B cell (primary cell): Measurements from ENCODE around the gene NR5A2. TPM values are rescaled to one million over a fixed set of nuclear protein-coding genes. Genes with fewer than 3 reads are reported as not detected.

ENCODE experiments used
- ATAC-seq: fragments of 200-7000 bp; cut with Tn5 transposase; one replicate; pipeline ENCODE4 v1.10.0; 2021; ENCODE audit warnings: low read depth, mild to moderate bottlenecking, moderate number of reproducible peaks, moderate library complexity
- CTCF ChIA-PET: fragments of 350-600 bp; sonication (Branson Sonifier 250); formaldehyde crosslinking; loops from one replicate; lab custom pipeline; 2021; ENCODE audit warnings: antibody characterized with exemption, inconsistent platforms; lab: Charles Lee
- POLR2A ChIA-PET: fragments of 350-600 bp; sonication (Branson Sonifier 250); formaldehyde crosslinking; loops from one replicate; lab custom pipeline; 2021; ENCODE audit warnings: antibody characterized with exemption; lab: Charles Lee
- DNase-seq: peaks from one replicate; pipeline ENCODE4 v3.0.0; 2013
- H2AFZ ChIP-seq: 2 replicates; pipeline ENCODE4 v1.6.1; 2012; ENCODE audit warnings: mild to moderate bottlenecking, low read depth, low read length; ENCODE audit not compliant: insufficient read depth, poor library complexity, severe bottlenecking
- H3K27ac ChIP-seq, 2 donors: 1 replicate in 1 of 2; 2 replicates in 1 of 2; pipeline ENCODE4 v1.5.1; 2012 to 2013; ENCODE audit warnings: low read length in 2 of 2, mild to moderate bottlenecking in 2 of 2, moderate library complexity in 1 of 2
- H3K27me3 ChIP-seq, 4 experiments: fragments of 200-600 bp in 1 of 4; sonication (generic) in 1 of 4; replicated peaks in 1 of 4; 1 replicate in 2 of 4; 2 replicates in 2 of 4; pipeline versions ENCODE4 v1.6.1 to v1.7.0; 2013 to 2016; ENCODE audit warnings: low read length in 3 of 4, mild to moderate bottlenecking in 2 of 4, mixed read lengths in 1 of 4, moderate library complexity in 1 of 4; ENCODE audit not compliant: insufficient read depth in 4 of 4, control insufficient read depth in 3 of 4; ENCODE audit errors: control extremely low read depth in 1 of 4
- H3K36me3 ChIP-seq, 2 experiments: replicated peaks in 1 of 2; 1 replicate in 1 of 2; 2 replicates in 1 of 2; pipeline versions ENCODE4 v1.6.1 to v1.7.1; 2013; ENCODE audit warnings: low read length in 1 of 2; ENCODE audit not compliant: insufficient read depth in 2 of 2, control insufficient read depth in 1 of 2; ENCODE audit errors: control extremely low read depth in 1 of 2, extremely low read depth in 1 of 2
- H3K4me1 ChIP-seq, 2 donors: fragments of 200-600 bp in 1 of 2; sonication (generic) in 1 of 2; 1 replicate in 1 of 2; 2 replicates in 1 of 2; pipeline versions ENCODE4 v1.5.1 to v1.6.1; 2013 to 2017; ENCODE audit warnings: low read length in 2 of 2; ENCODE audit not compliant: control insufficient read depth in 2 of 2, insufficient read depth in 2 of 2
- H3K4me2 ChIP-seq: replicated peaks from 2 replicates; pipeline ENCODE3; 2012; ENCODE audit warnings: mild to moderate bottlenecking, low read depth, low read length; ENCODE audit not compliant: poor library complexity, severe bottlenecking
- H3K4me3 ChIP-seq, 5 experiments: fragments of 200-600 bp in 1 of 5; sonication (generic) in 1 of 5; 1 replicate in 3 of 5; 2 replicates in 2 of 5; pipeline versions ENCODE4 v1.5.1 to v1.7.0; 2011 to 2016; ENCODE audit warnings: low read length in 4 of 5, mild to moderate bottlenecking in 4 of 5, low read depth in 2 of 5, control low read depth in 1 of 5, moderate library complexity in 1 of 5; ENCODE audit not compliant: insufficient read depth in 1 of 5; ENCODE audit errors: control extremely low read depth in 1 of 5, extremely low read depth in 1 of 5
- H3K79me2 ChIP-seq: fragments of 200-600 bp; sonication (generic); one replicate; pipeline ENCODE4 v1.6.0; 2016; ENCODE audit warnings: low read length; ENCODE audit not compliant: control insufficient read depth, insufficient read depth
- H3K9ac ChIP-seq: fragments of 200-600 bp; sonication (generic); 2 replicates; pipeline ENCODE4 v1.6.1; 2017; ENCODE audit warnings: mild to moderate bottlenecking, low read length, moderate library complexity
- H3K9me3 ChIP-seq, 3 donors: one replicate each; pipeline versions ENCODE4 v1.6.1 to v1.7.1; 2013; ENCODE audit warnings: low read length in 2 of 3; ENCODE audit not compliant: control insufficient read depth in 2 of 3, insufficient read depth in 1 of 3; ENCODE audit errors: control extremely low read depth in 1 of 3
- H4K20me1 ChIP-seq: 2 replicates; pipeline ENCODE4 v1.6.0; 2012; ENCODE audit warnings: mild to moderate bottlenecking, low read length; ENCODE audit not compliant: insufficient read depth, control insufficient read depth, poor library complexity, severe bottlenecking
- H3K27ac Mint-ChIP-seq: one replicate; pipeline ENCODE4 v1.8.0; 2021; ENCODE audit warnings: mixed read lengths
- H3K27me3 Mint-ChIP-seq: one replicate; pipeline ENCODE4 v1.8.0; 2021; ENCODE audit warnings: mixed read lengths
- H3K4me1 Mint-ChIP-seq: one replicate; pipeline ENCODE4 v1.8.0; 2021; ENCODE audit warnings: mixed read lengths
- H3K4me3 Mint-ChIP-seq: one replicate; pipeline ENCODE4 v1.8.0; 2021; ENCODE audit warnings: mixed read lengths
- H3K9me3 Mint-ChIP-seq: one replicate; pipeline ENCODE4 v1.8.0; 2022; ENCODE audit warnings: mixed read lengths; ENCODE audit not compliant: insufficient read depth
- CTCF ChIP-seq: fragments of 200-600 bp; IDR thresholded peaks from one replicate; pipeline ENCODE4 v1.8.0; 2022; ENCODE audit warnings: antibody characterized with exemption, mild to moderate bottlenecking
- EZH2 ChIP-seq: IDR thresholded peaks from 2 replicates; pipeline ENCODE4 v1.6.1; 2012; ENCODE audit warnings: borderline replicate concordance, low read depth, mild to moderate bottlenecking, moderate library complexity, low read length; ENCODE audit not compliant: insufficient read depth, poor library complexity, severe bottlenecking
- WGBS: methylation state at CpG from one replicate; pipeline ENCODE4 v1.1.5; 2013; ENCODE audit warnings: missing lambda C conversion rate; ENCODE audit not compliant: insufficient coverage; 5-methylcytosine and 5-hydroxymethylcytosine counted together
- intact Hi-C: fragments of 100-400 bp; cut with micrococcal nuclease; formaldehyde crosslinking; loops from one replicate; pipeline ENCODE4 v1.10.0; 2022
- polyA plus RNA-seq: library from polyadenylated mRNA; depleted of rRNA; stranded (reverse); fragments of >200 nt; gene quantifications from 2 replicates; pipeline ENCODE4 v1.2.3, GENCODE V29; 2012
- total RNA-seq, 2 donors: library from RNA; stranded (reverse); fragments of 120-200 nt in 1 of 2; gene quantifications; 1 replicate in 1 of 2; 2 replicates in 1 of 2; pipeline versions ENCODE4 v1.2.3 to v1.2.4, GENCODE V29; 2013 to 2022

Gene NR5A2
- total and polyA plus RNA-seq, 2 donors (not counting 1 experiment from before 2014, with no cell fraction given): 0.07 TPM; not detected in 1

DNA sequence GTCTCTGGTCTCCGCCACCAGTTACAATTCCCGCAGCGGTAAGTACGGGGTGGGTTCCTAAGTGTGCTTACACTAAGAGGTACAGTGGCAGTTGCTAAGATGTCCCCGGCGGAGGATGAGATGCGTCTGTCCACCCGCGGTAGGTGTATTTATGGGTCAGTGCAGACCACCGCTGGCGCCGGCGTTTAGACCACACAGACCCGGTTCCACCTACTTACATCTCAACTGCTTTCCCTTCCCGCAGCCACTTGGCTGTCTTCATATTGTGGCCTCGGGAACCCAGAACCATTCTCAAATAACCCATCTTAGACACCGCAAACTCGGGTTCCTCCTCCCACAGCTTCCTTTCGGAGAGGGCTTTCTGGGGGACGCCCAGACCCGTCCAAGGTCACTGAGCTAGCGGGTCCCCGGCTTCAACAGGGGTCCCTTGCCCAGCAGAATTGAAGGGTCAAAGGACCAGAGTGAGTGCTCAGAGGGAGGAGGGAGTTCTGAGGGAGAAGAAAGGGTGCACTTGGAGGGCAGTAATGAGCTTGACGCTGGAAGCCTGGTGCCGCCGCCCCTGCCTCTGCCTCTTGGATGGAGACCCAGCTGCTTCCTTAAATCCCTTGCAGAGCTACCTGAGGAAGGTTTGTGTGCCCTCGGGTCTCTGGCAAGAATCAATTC, 8.6 kb downstream of the NR5A2 start:
- Mint-ChIP-seq H3K9me3 (no peaks in the 10 kb centered on the region), H3K4me3 (peak overlapping the region; percentile 29), H3K27ac (no peak overlapping the region), H3K4me1 (peaks cover 31% of the 10 kb centered on the region), H3K27me3 (peaks cover 44% of the 10 kb centered on the region)
- no peak overlapping the region for H3K4me3 ChIP-seq
- H3K4me2 ChIP-seq: peak overlapping the region; percentile 43
- H2AFZ ChIP-seq: no peak overlapping the region
- TF ChIP-seq EZH2 (peak; percentile 31), CTCF (no peak)
- ChIA-PET CTCF (no interaction called here), POLR2A (no interaction called here)
- DNase-seq (peak; percentile 42), ATAC-seq (no peak)
- no peak overlapping the region for H3K27ac ChIP-seq
- no peak overlapping the region for H3K9ac ChIP-seq
- H3K79me2 ChIP-seq: no peaks in the 10 kb centered on the region
- no peaks in the 10 kb centered on the region for H4K20me1 ChIP-seq
- intact Hi-C loops: no loop called here
- 9% methylated on average over 18 of the region's 27 CpGs for WGBS
- peaks cover 48 to 50% of the 10 kb centered on the region in 2 donors for H3K4me1 ChIP-seq
- H3K36me3 ChIP-seq: no peaks in the 10 kb centered on the region
- peaks cover 0 to 50% (median 2%) of the 10 kb centered on the region in 3 donors for H3K9me3 ChIP-seq
- H3K27me3 ChIP-seq: peaks cover 0 to 93% (median 71%) of the 10 kb centered on the region in 4 experiments

- Mint-ChIP-seq H3K27ac (no peak overlapping the region), H3K9me3 (no peaks in the 10 kb centered on the region), H3K4me3 (no peak overlapping the region), H3K4me1 (peaks cover 35% of the 10 kb centered on the region), H3K27me3 (peaks cover 50% of the 10 kb centered on the region)
- peaks cover 54 to 57% of the 10 kb centered on the region in 2 donors for H3K4me1 ChIP-seq
- no peaks in the 10 kb centered on the region for H3K36me3 ChIP-seq
- H4K20me1 ChIP-seq: no peaks in the 10 kb centered on the region
- H3K27me3 ChIP-seq: peaks cover 0 to 95% (median 77%) of the 10 kb centered on the region in 4 experiments
- H3K4me2 ChIP-seq: no peak overlapping the region
- H2AFZ ChIP-seq: no peak overlapping the region
- H3K27ac ChIP-seq: no peak overlapping the region
- intact Hi-C loops: no loop called here
- ChIA-PET POLR2A (no interaction called here), CTCF (no interaction called here)
- H3K9ac ChIP-seq: no peak overlapping the region
- no peak for TF ChIP-seq CTCF
- TF ChIP-seq EZH2: no peak
- DNase-seq (peak; percentile 18), ATAC-seq (no peak)
- H3K79me2 ChIP-seq: no peaks in the 10 kb centered on the region
- no peak overlapping the region for H3K4me3 ChIP-seq
- peaks cover 0 to 57% (median 2%) of the 10 kb centered on the region in 3 donors for H3K9me3 ChIP-seq
- 22% methylated on average over 14 of the region's 18 CpGs for WGBS
These were observed 9.2 kb downstream of the NR5A2 start for GRCh38 chr1:200036619-200037270.
